Measurements from ENCODE around the gene USH2A.

USH2A gene

GRCh38 chr1:216290074-216290473, 133.2 kb downstream of the USH2A start:
- DNase-seq: no peak

- DNase-seq: no peak
Measured at GRCh38 chr1:216285052-216285451, 138.2 kb downstream of the USH2A start.

GRCh38 chr1:216281757-216282156, 141.5 kb downstream of the USH2A start:
- DNase-seq: no peak

- no peak for DNase-seq
Measured at GRCh38 chr1:216270086-216270773, 153.0 kb downstream of the USH2A start.

GRCh38 chr1:216261631-216262030, 161.6 kb downstream of the USH2A start:
- no peak for DNase-seq

- no peak for DNase-seq
Measured at GRCh38 chr1:216258856-216259255, 164.4 kb downstream of the USH2A start.

- DNase-seq: no peak
Measured at GRCh38 chr1:216258386-216258785, 164.9 kb downstream of the USH2A start.

GRCh38 chr1:216250861-216251260, 172.4 kb downstream of the USH2A start:
- DNase-seq: no peak

GRCh38 chr1:216248628-216249027, 174.6 kb downstream of the USH2A start:
- DNase-seq: peak in 1 of 51 donors; percentile 4

GRCh38 chr1:216247937-216248336, 175.3 kb downstream of the USH2A start:
- DNase-seq: no peak

GRCh38 chr1:216246577-216247203, 176.6 kb downstream of the USH2A start:
- no peak for DNase-seq

GRCh38 chr1:216238844-216239243, 184.4 kb downstream of the USH2A start:
- no peak for DNase-seq

GRCh38 chr1:216237927-216238542, 185.2 kb downstream of the USH2A start:
- no peak for DNase-seq

- no peak for DNase-seq
Measured at GRCh38 chr1:216224233-216224632, 199.0 kb downstream of the USH2A start.

GRCh38 chr1:216223486-216223885, 199.8 kb downstream of the USH2A start:
- no peak for DNase-seq

GRCh38 chr1:216222288-216222687, 201.0 kb downstream of the USH2A start:
- no peak for DNase-seq

GRCh38 chr1:216221260-216221700, 202.0 kb downstream of the USH2A start:
- peak in 32 of 51 donors; percentile 0 to 81 (median 19) for DNase-seq

GRCh38 chr1:216216305-216216704, 206.9 kb downstream of the USH2A start:
- DNase-seq: no peak

GRCh38 chr1:216215169-216215568, 208.1 kb downstream of the USH2A start:
- no peak for DNase-seq

GRCh38 chr1:216212826-216213225, 210.4 kb downstream of the USH2A start:
- DNase-seq: no peak

GRCh38 chr1:216210081-216210480, 213.2 kb downstream of the USH2A start:
- no peak for DNase-seq

GRCh38 chr1:216209125-216209524, 214.1 kb downstream of the USH2A start:
- DNase-seq: no peak

GRCh38 chr1:216207154-216207553, 216.1 kb downstream of the USH2A start:
- DNase-seq: no peak

All from hypothalamus (tissue), 51 donors.